Cardiac muscle cell (in vitro differentiated cells and primary cell): ENCODE data around the gene SMAP1. TPM values are rescaled to one million over a fixed set of nuclear protein-coding genes. Genes with fewer than 3 reads are reported as not detected.

Experiments
- DNase-seq, 2 donors: peaks; one replicate each; pipeline versions ENCODE4 v3.0.0 to v3.0.0-alpha.2; 2010 to 2017; ENCODE audit warnings: low read depth in 1 of 2, low spot score in 1 of 2
- H3K27ac ChIP-seq: fragments of 200-600 bp; sonication (generic); 2 replicates; pipeline ENCODE4 v1.5.1; 2016
- H3K27me3 ChIP-seq: fragments of 200-600 bp; sonication (generic); 2 replicates; pipeline ENCODE4 v1.6.0; 2016; ENCODE audit warnings: control low read depth
- H3K36me3 ChIP-seq: fragments of 200-600 bp; sonication (generic); 2 replicates; pipeline ENCODE4 v1.5.1; 2016; ENCODE audit warnings: control low read depth
- H3K4me1 ChIP-seq: fragments of 200-600 bp; sonication (generic); 2 replicates; pipeline ENCODE4 v1.8.1; 2017; ENCODE audit warnings: low read depth, mild to moderate bottlenecking, mixed run types
- H3K4me3 ChIP-seq: fragments of 200-600 bp; sonication (generic); 2 replicates; pipeline ENCODE4 v1.5.1; 2016; ENCODE audit warnings: mild to moderate bottlenecking
- H3K9me3 ChIP-seq: fragments of 200-600 bp; sonication (generic); 2 replicates; pipeline ENCODE4 v1.5.1; 2017; ENCODE audit warnings: low read depth, mild to moderate bottlenecking, control low read depth
- polyA plus RNA-seq: library from polyadenylated mRNA; unstranded; fragments of >200 nt; fragmentation: Nextera tagmentation; extraction: Ambion mirVana; gene quantifications from 2 replicates; pipeline ENCODE4 v1.2.1, GENCODE V29; 2016
- total RNA-seq: library from RNA; depleted of rRNA; stranded (reverse); fragments of >200 nt; gene quantifications from 2 replicates; pipeline ENCODE4 v1.2.3, GENCODE V29; 2016
- TF ChIP-seq, protein P1 (sequence below): IDR thresholded peaks from 2 replicates; pipeline ENCODE4 v1.5.1; 2012; ENCODE audit warnings: low read depth, mild to moderate bottlenecking, low read length

Gene SMAP1
- total and polyA plus RNA-seq, 2 experiments from 2014 or later, result 37.7 to 43.1 TPM

DNA sequence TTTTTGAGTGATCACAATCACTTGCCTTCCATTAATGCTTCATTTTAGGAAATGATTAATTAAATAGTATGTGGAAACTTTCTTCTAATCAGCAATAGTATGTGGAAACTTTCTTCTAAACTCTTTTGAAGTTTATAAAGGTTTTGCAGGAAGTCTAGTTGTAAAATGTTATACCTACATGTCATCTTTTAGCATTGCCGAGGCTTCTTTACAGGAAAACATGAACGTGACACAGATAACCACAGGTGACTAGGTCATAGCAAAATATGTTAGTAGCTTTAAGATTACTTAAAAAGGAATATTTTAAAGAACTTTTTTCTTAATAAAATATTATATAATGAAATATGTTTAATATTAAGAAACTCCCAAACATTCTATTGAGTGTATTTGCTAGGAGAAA lies 56.8 kb downstream of the SMAP1 start:
- Histone ChIP-seq H3K4me3 (no peak overlapping the region), H3K9me3 (no peaks in the 10 kb centered on the region), H3K4me1 (no peaks in the 10 kb centered on the region), H3K36me3 (no peaks in the 10 kb centered on the region), H3K27me3 (no peaks in the 10 kb centered on the region), H3K27ac (no peak overlapping the region)
- DNase-seq, result no peak
- TF ChIP-seq, protein P1, sequence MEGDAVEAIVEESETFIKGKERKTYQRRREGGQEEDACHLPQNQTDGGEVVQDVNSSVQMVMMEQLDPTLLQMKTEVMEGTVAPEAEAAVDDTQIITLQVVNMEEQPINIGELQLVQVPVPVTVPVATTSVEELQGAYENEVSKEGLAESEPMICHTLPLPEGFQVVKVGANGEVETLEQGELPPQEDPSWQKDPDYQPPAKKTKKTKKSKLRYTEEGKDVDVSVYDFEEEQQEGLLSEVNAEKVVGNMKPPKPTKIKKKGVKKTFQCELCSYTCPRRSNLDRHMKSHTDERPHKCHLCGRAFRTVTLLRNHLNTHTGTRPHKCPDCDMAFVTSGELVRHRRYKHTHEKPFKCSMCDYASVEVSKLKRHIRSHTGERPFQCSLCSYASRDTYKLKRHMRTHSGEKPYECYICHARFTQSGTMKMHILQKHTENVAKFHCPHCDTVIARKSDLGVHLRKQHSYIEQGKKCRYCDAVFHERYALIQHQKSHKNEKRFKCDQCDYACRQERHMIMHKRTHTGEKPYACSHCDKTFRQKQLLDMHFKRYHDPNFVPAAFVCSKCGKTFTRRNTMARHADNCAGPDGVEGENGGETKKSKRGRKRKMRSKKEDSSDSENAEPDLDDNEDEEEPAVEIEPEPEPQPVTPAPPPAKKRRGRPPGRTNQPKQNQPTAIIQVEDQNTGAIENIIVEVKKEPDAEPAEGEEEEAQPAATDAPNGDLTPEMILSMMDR, result no peak

GRCh38 chr6:70725817-70726415 lies 58.2 kb downstream of the SMAP1 start:
- Histone ChIP-seq H3K9me3 (no peaks in the 10 kb centered on the region), H3K4me1 (no peaks in the 10 kb centered on the region), H3K4me3 (no peak overlapping the region), H3K27me3 (no peaks in the 10 kb centered on the region), H3K27ac (no peak overlapping the region), H3K36me3 (no peaks in the 10 kb centered on the region)
- TF ChIP-seq, protein P1, result no peak
- DNase-seq, result peak in 1 of 2 donors; percentile 48

GRCh38 chr6:70734381-70734780 lies 66.7 kb downstream of the SMAP1 start:
- no peak overlapping the region for H3K27ac ChIP-seq
- TF ChIP-seq, protein P1, result no peak
- H3K36me3 ChIP-seq, result no peaks in the 10 kb centered on the region
- H3K4me3 ChIP-seq, result no peak overlapping the region
- H3K4me1 ChIP-seq, result no peaks in the 10 kb centered on the region
- no peak for DNase-seq
- no peaks in the 10 kb centered on the region for H3K27me3 ChIP-seq
- H3K9me3 ChIP-seq, result no peaks in the 10 kb centered on the region

- Histone ChIP-seq H3K9me3 (no peaks in the 10 kb centered on the region), H3K4me1 (no peaks in the 10 kb centered on the region), H3K27ac (no peak overlapping the region), H3K4me3 (no peak overlapping the region), H3K36me3 (no peaks in the 10 kb centered on the region), H3K27me3 (no peaks in the 10 kb centered on the region)
- DNase-seq, result no peak
- TF ChIP-seq, protein P1, result no peak
Observed at GRCh38 chr6:70734979-70735378, 67.3 kb downstream of the SMAP1 start.

GRCh38 chr6:70735513-70735912 lies 67.8 kb downstream of the SMAP1 start:
- Histone ChIP-seq H3K9me3 (no peaks in the 10 kb centered on the region), H3K4me1 (no peaks in the 10 kb centered on the region), H3K36me3 (no peaks in the 10 kb centered on the region), H3K27me3 (no peaks in the 10 kb centered on the region), H3K27ac (no peak overlapping the region), H3K4me3 (no peak overlapping the region)
- no peak for DNase-seq
- TF ChIP-seq, protein P1, result no peak
